T-helper 17 cell (primary cell): ENCODE results near the gene BBS9. TPM values are rescaled to one million over a fixed set of nuclear protein-coding genes. Genes with fewer than 3 reads are reported as not detected.
A peak's percentile ranks its signal among the peaks of the same experiment; 100 is the strongest.
"Not testable (repeated sequence)": the region's sequence is repeated elsewhere in the genome, so short reads cannot be mapped to it uniquely, and the experiment has no call there.

ENCODE experiments used
- ATAC-seq: fragments of 150-1000 bp; cut with Tn5 transposase; 2 replicates; pipeline ENCODE4 v1.10.0; 2021; ENCODE audit warnings: mild to moderate bottlenecking, moderate library complexity
- DNase-seq, 3 donors: peaks; one replicate each; pipeline versions ENCODE4 v3.0.0 to v3.0.0-alpha.2; 2020 to 2021
- H3K9me3 ChIP-seq: one replicate; pipeline ENCODE4 v1.7.0; 2013; ENCODE audit warnings: low read length, mild to moderate bottlenecking; ENCODE audit not compliant: control insufficient read depth, poor library complexity, severe bottlenecking
- H3K27ac Mint-ChIP-seq: one replicate; pipeline ENCODE4 v1.8.0; 2022; ENCODE audit warnings: mild to moderate bottlenecking, moderate library complexity, mixed read lengths
- H3K27me3 Mint-ChIP-seq: one replicate; pipeline ENCODE4 v1.8.0; 2022; ENCODE audit warnings: mixed read lengths
- H3K36me3 Mint-ChIP-seq: one replicate; pipeline ENCODE4 v1.8.0; 2022; ENCODE audit warnings: low read depth, mixed read lengths
- H3K4me1 Mint-ChIP-seq: one replicate; pipeline ENCODE4 v1.8.0; 2022; ENCODE audit warnings: mild to moderate bottlenecking, mixed read lengths
- H3K4me3 Mint-ChIP-seq: one replicate; pipeline ENCODE4 v1.8.0; 2022; ENCODE audit warnings: mild to moderate bottlenecking, moderate library complexity, mixed read lengths
- total RNA-seq, 4 donors: library from RNA in 2 of 4; stranded (reverse) in 2 of 4; gene quantifications; one replicate each; pipeline ENCODE4 v1.2.3 and lab custom pipeline; 2022 to 2026

BBS9 gene
- total RNA-seq, 2 donors from 2014 or later: 23.4 to 25.3 TPM

GRCh38 chr7:33191340-33191739 lies 62.0 kb downstream of the BBS9 start:
- Mint-ChIP-seq H3K36me3 (no peaks in the 10 kb centered on the region), H3K27ac (peak overlapping the region; percentile 95), H3K27me3 (no peaks in the 10 kb centered on the region), H3K4me1 (peaks cover 16% of the 10 kb centered on the region), H3K4me3 (peak overlapping the region; percentile 75)
- DNase-seq: no peak
- H3K9me3 ChIP-seq: no peaks in the 10 kb centered on the region
- ATAC-seq: peak; percentile 76

DNA sequence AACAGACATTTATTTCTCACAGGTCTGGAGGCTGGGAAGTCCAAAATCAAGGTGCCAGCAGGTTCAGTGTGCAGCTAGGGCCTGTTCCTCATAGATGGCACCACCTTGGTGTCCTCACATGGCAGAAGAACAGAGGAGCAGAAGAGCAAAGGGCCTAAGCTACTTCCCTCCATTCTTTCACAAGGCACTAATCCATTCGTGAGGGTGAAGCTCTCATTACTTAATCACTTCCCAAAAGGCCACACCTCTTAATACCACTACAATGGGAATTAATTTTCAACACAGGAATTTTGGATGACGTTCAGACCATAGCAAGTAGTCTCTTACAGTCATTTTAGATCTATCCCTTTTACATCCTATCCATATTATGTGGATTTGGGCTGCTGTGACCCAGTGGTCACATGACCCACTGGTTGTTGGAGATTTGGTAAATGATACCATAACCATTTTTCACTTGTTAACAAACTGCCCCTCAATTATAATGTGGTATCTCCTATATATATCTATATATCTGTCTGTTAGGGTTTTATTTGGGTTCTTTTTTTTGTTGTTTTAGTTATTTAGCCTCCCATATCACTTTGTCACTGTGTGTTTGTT lies 63.4 kb downstream of the BBS9 start:
- Mint-ChIP-seq H3K4me1 (peaks cover 16% of the 10 kb centered on the region), H3K27me3 (no peaks in the 10 kb centered on the region)

GRCh38 chr7:33193308-33193864 lies 64.0 kb downstream of the BBS9 start:
- no peak overlapping the region for H3K4me3 Mint-ChIP-seq
- H3K9me3 ChIP-seq: no peaks in the 10 kb centered on the region
- DNase-seq: no peak
- no peaks in the 10 kb centered on the region for H3K36me3 Mint-ChIP-seq
- no peak overlapping the region for H3K27ac Mint-ChIP-seq
- ATAC-seq: no peak
- no peaks in the 10 kb centered on the region for H3K27me3 Mint-ChIP-seq
- peaks cover 16% of the 10 kb centered on the region for H3K4me1 Mint-ChIP-seq

More for the DNA sequence above, 63.4 kb downstream of the BBS9 start:
- DNase-seq: no peak
- Mint-ChIP-seq H3K27ac (no peak overlapping the region), H3K36me3 (no peaks in the 10 kb centered on the region), H3K4me3 (no peak overlapping the region)
- no peak for ATAC-seq
- no peaks in the 10 kb centered on the region for H3K9me3 ChIP-seq

DNA sequence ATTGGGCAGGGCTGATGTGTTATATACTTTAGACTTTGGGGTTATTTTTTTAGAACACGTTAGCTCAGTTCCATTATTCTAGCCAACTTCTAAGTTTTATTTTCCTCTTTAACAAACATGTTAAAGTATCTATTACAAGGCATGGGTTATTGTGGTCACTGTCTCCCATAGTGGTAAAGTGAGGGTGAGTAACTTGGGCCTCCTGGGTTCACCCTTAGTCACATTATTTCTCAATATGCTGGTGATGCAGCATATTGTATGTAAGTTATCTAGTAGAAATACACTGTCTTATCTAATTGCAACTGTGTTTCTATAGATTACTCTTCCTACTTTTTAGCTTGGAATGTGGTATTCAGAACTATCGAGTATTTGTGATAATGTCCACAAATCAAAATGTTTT lies 65.9 kb downstream of the BBS9 start:
- H3K4me3 Mint-ChIP-seq: no peak overlapping the region
- DNase-seq: no peak
- no peaks in the 10 kb centered on the region for H3K9me3 ChIP-seq
- peaks cover 16% of the 10 kb centered on the region for H3K4me1 Mint-ChIP-seq
- no peaks in the 10 kb centered on the region for H3K27me3 Mint-ChIP-seq
- no peaks in the 10 kb centered on the region for H3K36me3 Mint-ChIP-seq
- H3K27ac Mint-ChIP-seq: no peak overlapping the region
- no peak for ATAC-seq

GRCh38 chr7:33196221-33196620 lies 66.9 kb downstream of the BBS9 start:
- DNase-seq (no peak), ATAC-seq (no peak)
- Mint-ChIP-seq H3K4me1 (peaks cover 7% of the 10 kb centered on the region), H3K4me3 (no peak overlapping the region), H3K36me3 (no peaks in the 10 kb centered on the region), H3K27ac (no peak overlapping the region), H3K27me3 (no peaks in the 10 kb centered on the region)
- H3K9me3 ChIP-seq: no peaks in the 10 kb centered on the region

GRCh38 chr7:33200282-33200681 lies 70.9 kb downstream of the BBS9 start:
- H3K27me3 Mint-ChIP-seq: no peaks in the 10 kb centered on the region
- ATAC-seq (no peak), DNase-seq (no peak)
- no peaks in the 10 kb centered on the region for H3K36me3 Mint-ChIP-seq
- H3K27ac Mint-ChIP-seq: no peak overlapping the region
- no peaks in the 10 kb centered on the region for H3K9me3 ChIP-seq
- H3K4me1 Mint-ChIP-seq: peaks cover 3% of the 10 kb centered on the region
- no peak overlapping the region for H3K4me3 Mint-ChIP-seq

- H3K27ac Mint-ChIP-seq: peak overlapping the region; percentile 1
- peaks cover 3% of the 10 kb centered on the region for H3K4me1 Mint-ChIP-seq
Observed at GRCh38 chr7:33201821-33202220, 72.5 kb downstream of the BBS9 start.

DNA sequence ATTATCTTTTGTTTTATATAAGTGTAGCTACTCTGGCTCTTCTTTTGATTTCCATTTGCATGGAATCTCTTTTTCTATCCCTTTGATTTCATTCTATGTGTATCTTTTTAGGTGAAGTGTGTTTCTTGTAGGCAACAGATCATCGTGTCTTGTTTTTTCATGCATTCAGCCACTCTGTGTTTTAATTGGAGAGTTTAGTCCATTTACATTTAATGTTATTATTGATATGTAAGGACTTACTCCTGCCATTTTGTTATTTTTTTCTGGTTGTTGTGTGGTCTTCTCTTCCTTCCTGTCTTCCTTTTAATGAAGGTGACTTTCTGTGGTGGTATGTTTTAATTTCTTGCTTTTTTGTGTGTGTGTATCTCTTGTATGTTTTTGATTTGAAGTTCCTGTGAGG lies 81.6 kb downstream of the BBS9 start:
- peaks cover 8% of the 10 kb centered on the region for H3K36me3 Mint-ChIP-seq
- peaks cover 3% of the 10 kb centered on the region for H3K9me3 ChIP-seq
- H3K27ac Mint-ChIP-seq: no peak overlapping the region
- DNase-seq (no peak), ATAC-seq (no peak)
- no peak overlapping the region for H3K4me3 Mint-ChIP-seq
- H3K27me3 Mint-ChIP-seq: no peaks in the 10 kb centered on the region
- no peaks in the 10 kb centered on the region for H3K4me1 Mint-ChIP-seq

More at GRCh38 chr7:33201821-33202220, 72.5 kb downstream of the BBS9 start:
- no peaks in the 10 kb centered on the region for H3K36me3 Mint-ChIP-seq
- DNase-seq (no peak), ATAC-seq (no peak)
- no peaks in the 10 kb centered on the region for H3K27me3 Mint-ChIP-seq
- H3K9me3 ChIP-seq: no peaks in the 10 kb centered on the region
- no peak overlapping the region for H3K4me3 Mint-ChIP-seq

GRCh38 chr7:33212144-33212543 lies 82.8 kb downstream of the BBS9 start:
- DNase-seq (no peak), ATAC-seq (no peak)
- no peaks in the 10 kb centered on the region for H3K27me3 Mint-ChIP-seq
- no peaks in the 10 kb centered on the region for H3K4me1 Mint-ChIP-seq
- H3K9me3 ChIP-seq: peaks cover 3% of the 10 kb centered on the region
- H3K27ac Mint-ChIP-seq: no peak overlapping the region
- no peak overlapping the region for H3K4me3 Mint-ChIP-seq
- peaks cover 8% of the 10 kb centered on the region for H3K36me3 Mint-ChIP-seq

- Mint-ChIP-seq H3K4me3 (no peak overlapping the region), H3K27ac (no peak overlapping the region), H3K27me3 (no peaks in the 10 kb centered on the region), H3K4me1 (no peaks in the 10 kb centered on the region), H3K36me3 (peaks cover 7% of the 10 kb centered on the region)
- peaks cover 3% of the 10 kb centered on the region for H3K9me3 ChIP-seq
- no peak for ATAC-seq
- DNase-seq: no peak
Observed at GRCh38 chr7:33215992-33216391, 86.6 kb downstream of the BBS9 start.

DNA sequence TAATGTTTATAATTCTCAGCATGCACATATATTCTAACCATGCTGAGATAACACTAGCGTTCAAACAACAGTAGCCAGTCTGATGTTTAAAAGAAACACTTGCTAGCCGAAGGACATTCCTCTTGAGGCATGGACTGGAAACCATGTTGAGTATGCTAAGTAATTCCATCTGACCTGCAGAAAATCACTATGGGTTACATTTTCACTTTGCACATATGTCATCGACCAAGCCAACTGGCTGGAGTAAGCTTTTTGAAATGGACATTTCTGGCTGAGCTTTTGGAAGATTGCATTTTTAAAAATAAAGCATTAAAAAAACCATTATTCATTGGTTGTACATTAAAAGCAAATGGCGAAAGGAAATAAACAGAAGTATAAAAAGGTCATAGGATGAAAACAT lies 88.2 kb downstream of the BBS9 start:
- Mint-ChIP-seq H3K27me3 (no peaks in the 10 kb centered on the region), H3K27ac (no peak overlapping the region), H3K4me1 (no peaks in the 10 kb centered on the region), H3K4me3 (no peak overlapping the region), H3K36me3 (peaks cover 4% of the 10 kb centered on the region)
- ATAC-seq (no peak), DNase-seq (no peak)
- H3K9me3 ChIP-seq: no peaks in the 10 kb centered on the region

DNA sequence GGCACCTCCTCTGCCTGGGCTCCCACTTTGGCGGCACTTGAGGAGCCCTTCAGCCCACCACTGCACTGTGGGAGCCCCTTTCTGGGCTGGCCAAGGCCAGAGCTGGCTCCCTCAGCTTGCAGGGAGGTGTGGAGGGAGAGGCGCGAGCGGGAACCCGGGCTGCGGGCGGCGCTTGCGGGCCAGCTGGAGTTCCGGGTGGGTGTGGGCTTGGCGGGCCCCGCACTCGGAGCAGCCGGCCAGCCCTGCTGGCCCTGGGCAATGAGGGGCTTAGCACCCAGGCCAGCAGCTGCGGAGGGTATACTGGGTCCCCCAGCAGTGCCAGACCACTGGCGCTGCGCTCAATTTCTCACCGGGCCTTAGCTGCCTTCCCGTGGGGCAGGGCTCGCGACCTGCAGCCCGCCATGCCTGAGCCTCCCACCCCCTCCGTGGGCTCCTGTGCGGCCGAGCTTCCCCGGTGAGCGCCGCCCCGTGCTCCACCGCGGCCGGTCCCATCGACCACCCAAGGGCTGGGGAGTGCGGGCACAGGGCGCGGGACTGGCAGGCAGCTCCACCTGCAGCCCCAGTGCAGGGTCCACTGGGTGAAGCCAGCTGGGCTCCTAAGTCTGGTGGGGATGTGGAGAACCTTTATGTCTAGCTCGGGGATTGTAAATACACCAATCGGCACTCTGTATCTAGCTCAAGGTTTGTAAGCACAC lies 89.6 kb downstream of the BBS9 start:
- H3K27me3 Mint-ChIP-seq, H3K36me3 Mint-ChIP-seq, H3K9me3 ChIP-seq, DNase-seq, ATAC-seq, H3K4me1 Mint-ChIP-seq, H3K4me3 Mint-ChIP-seq, H3K27ac Mint-ChIP-seq: not testable (repeated sequence)

DNA sequence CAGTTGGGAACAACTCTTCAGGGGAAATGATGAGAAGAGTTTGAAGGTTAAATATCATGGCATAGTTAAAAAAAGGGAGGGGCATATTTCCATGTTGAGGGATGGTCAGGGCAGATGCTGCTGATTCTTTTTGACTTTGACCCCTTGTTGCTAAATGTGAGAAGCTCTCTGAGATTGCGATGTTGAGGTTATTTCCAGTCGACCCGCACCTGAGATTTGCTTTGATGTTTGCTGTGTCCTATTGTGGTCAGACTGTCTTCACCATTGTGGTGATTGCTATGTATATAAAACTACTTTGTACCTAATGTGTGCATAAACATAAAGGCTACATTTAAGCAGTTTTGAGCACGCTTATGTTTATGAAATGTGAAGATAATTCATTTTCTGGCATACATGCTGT lies 90.9 kb downstream of the BBS9 start:
- H3K27ac Mint-ChIP-seq: no peak overlapping the region
- peaks cover 3% of the 10 kb centered on the region for H3K4me1 Mint-ChIP-seq
- H3K27me3 Mint-ChIP-seq: no peaks in the 10 kb centered on the region
- no peaks in the 10 kb centered on the region for H3K9me3 ChIP-seq
- ATAC-seq (no peak), DNase-seq (no peak)
- peaks cover 4% of the 10 kb centered on the region for H3K36me3 Mint-ChIP-seq
- no peak overlapping the region for H3K4me3 Mint-ChIP-seq

DNA sequence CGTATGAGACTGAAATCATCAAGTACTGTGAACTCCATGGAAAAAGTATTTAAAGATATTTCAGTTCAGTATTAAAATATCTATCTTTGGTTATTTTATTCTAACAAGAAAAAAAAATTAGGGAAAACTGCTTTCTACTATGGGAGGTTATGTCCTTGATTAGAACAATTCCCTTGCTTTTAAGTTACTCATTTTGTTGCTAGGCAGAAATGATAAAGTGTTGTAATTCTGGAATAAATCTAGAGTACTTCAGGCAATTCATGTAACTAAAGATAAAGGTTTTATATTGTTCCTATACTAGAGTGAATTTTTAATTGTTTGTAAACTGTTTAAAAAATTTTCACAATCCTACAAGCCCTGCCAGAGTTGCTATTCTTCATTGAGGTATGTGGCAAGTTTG lies 92.0 kb downstream of the BBS9 start:
- Mint-ChIP-seq H3K4me1 (peaks cover 3% of the 10 kb centered on the region), H3K27ac (no peak overlapping the region), H3K27me3 (no peaks in the 10 kb centered on the region), H3K4me3 (no peak overlapping the region), H3K36me3 (peaks cover 4% of the 10 kb centered on the region)
- ATAC-seq (no peak), DNase-seq (no peak)
- H3K9me3 ChIP-seq: no peaks in the 10 kb centered on the region
